Right lung (tissue), 5 donors: ENCODE results near the gene PLXNC1. TPM values are rescaled to one million over a fixed set of nuclear protein-coding genes. Genes with fewer than 3 reads are reported as not detected.

Experiments used
- DNase-seq, 2 donors: peaks; one replicate each; pipeline ENCODE4 v3.0.0-alpha.2; 2013
- polyA plus RNA-seq, 5 donors: library from polyadenylated mRNA; unstranded; fragments of 120-200 nt; gene quantifications; one replicate each; pipeline versions ENCODE4 v1.2.1 to v1.2.3, GENCODE V29; 2013; ENCODE audit warnings: inconsistent platforms in 1 of 5, low replicate concordance in 1 of 5; ENCODE audit not compliant: insufficient read length in 5 of 5, insufficient read depth in 1 of 5

PLXNC1 gene
- polyA plus RNA-seq, 5 donors: 8.1 to 11.7 (median 10.0) TPM

- no peak for DNase-seq
These were observed 32.4 kb downstream of the PLXNC1 start for GRCh38 chr12:94180558-94181296.

DNA sequence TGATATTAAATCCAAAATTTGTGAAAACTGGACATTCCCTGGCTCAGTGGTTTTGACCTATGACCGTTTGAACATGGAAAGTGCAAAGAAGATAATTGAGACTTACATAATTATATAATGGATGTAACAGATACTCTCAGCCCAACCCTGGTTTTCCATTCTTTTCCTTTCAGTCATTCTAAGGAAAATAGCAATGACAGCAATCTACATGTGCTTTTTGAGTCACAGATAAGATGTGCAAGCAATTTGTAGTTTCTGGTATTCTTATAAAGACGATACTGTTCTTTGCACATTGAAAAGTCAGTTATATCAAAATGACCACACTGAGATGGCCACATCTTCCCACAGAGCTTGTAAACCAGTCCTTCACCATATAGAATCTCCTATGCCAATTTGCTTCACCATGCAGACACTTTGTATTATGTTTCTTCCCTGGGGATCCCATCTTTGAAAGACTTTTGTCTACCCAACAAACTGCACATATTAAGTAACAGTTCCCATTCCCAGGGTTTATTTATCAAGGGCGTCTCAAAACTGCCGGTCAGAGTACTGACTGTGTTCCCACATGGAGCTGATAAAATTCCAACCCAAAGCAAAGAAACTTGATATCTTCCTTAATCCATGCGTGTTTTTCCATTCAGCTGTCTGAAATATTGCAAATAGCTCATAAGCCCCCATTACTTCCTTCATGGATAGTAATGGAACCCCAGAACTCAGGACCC lies 34.8 kb downstream of the PLXNC1 start:
- DNase-seq: no peak

GRCh38 chr12:94183708-94184379 lies 35.5 kb downstream of the PLXNC1 start:
- no peak for DNase-seq

- no peak for DNase-seq
These were observed 36.8 kb downstream of the PLXNC1 start for GRCh38 chr12:94184995-94185719.

DNA sequence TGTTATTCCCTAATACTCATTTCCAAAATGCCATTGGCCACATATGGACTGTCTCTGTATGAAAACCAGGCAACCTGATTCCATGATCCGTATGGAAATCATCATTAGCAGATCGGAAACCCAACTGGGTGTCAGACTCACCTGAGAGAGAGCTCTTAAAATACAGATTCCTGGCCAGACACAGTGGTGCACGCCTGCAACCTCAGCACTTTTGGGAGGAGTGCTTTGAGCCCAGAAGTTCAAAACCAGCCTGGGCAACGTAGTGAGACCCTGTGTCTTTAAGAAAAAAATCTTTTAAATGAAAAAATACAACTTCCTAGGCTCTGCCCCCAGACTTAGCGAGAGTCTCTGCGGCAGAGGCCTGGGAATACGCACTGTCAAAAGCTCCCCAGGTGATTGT lies 37.4 kb downstream of the PLXNC1 start:
- no peak for DNase-seq

DNA sequence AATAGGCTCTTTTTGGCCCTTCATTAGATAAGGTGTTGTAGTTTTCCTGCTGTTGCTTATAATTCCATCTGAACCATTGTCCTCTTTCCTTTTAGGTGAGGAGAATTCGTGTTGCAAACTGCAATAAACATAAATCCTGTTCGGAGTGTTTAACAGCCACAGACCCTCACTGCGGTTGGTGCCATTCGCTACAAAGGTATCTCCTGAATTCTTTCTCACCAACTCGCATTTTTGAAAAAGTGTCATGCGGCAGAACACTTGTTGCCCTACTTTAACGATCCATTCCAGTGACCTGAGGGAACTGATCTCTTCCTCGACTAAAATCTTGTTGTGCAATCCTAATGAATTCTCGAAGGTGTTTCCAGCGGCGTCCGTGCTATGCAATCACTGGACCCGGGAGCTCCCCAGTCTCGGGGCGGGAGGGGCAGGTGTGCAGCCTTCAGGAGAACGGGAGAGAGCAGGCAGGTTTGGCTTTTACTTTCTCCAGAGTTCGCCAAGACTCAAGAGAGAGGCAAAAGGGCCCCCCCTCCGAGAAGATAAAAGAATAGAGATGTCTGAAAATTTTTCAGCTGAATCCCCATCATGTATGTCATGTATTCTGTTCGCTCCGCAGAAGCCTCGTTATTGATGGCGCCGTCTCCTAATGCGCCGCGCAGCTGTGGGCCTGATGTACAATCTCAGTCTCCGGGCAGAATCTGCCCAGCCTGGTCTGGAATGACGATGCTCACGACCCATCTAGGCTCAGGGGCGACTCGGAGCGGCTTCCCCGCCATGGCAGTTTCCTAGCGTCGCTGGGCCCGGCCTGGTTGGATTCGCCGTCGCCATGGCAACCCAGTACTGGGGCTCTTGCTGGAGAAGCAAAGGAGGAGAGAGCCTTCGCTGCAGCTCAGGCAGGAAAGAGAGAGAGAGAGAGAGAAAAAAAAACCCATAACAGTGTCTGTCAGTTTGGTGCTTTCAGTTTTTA lies 38.2 kb downstream of the PLXNC1 start:
- peak; percentile 31 to 51 for DNase-seq

GRCh38 chr12:94187361-94187760 lies 39.0 kb downstream of the PLXNC1 start:
- DNase-seq: no peak

DNA sequence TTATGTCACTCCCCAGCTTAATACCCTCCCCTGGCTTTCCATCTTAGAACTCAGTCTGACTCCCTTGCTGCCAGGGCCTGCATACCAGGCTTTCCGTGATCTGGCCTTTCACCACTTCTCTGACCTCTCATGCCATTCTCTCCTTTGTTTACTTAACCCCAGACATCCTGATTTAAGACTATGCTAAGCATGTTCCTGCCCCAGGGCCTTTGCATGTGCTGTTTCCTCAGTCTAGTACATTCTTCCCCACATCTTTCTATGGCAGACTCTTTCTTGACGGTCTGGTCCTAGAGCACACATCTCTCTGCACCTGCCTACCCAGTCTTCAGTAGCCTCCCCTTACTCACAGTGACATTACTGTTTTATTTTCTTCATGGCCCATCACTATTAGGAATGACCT lies 42.2 kb downstream of the PLXNC1 start:
- DNase-seq: no peak

DNA sequence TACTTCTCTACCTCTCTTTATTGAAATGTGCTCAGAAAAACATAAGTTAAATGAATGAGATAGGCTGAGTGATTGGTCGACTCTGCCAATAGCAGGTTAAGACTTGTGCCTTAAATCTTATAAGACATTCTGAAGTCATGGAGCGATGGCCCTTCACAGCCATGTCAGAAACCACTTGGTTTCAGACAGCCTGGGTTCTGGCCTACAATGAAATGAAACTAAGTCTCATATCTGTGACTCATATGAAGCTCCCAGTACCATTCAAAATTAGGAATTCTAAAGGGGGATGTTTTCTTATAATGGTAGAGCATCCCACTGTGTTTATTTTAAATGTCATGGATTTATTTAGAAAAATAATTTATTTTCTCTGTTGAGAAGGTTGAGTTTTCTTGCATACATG lies 42.6 kb downstream of the PLXNC1 start:
- DNase-seq: no peak

GRCh38 chr12:94191811-94192210 lies 43.4 kb downstream of the PLXNC1 start:
- no peak for DNase-seq

- DNase-seq: no peak
These were observed 44.1 kb downstream of the PLXNC1 start for GRCh38 chr12:94192506-94192905.

DNA sequence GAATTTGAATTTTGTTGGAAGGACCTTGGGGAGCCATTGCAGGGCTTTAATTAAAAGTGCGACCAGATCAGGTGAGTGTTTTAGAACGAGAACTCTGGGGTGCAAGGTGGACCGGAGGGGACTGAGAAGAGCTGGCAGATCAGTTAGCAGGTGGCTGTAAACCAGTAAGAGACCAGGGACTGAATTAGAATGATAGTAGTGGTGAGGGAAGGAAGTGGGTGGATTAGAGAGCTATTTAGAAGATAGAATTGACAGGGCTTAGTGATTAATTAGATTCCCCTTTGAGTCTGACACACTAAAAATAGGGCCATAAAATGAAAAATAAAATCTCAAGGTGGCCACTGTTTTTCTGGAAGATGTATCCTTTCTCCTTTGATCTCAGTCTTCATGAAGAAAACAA lies 44.8 kb downstream of the PLXNC1 start:
- DNase-seq: no peak

GRCh38 chr12:94195483-94195882 lies 47.1 kb downstream of the PLXNC1 start:
- no peak for DNase-seq

DNA sequence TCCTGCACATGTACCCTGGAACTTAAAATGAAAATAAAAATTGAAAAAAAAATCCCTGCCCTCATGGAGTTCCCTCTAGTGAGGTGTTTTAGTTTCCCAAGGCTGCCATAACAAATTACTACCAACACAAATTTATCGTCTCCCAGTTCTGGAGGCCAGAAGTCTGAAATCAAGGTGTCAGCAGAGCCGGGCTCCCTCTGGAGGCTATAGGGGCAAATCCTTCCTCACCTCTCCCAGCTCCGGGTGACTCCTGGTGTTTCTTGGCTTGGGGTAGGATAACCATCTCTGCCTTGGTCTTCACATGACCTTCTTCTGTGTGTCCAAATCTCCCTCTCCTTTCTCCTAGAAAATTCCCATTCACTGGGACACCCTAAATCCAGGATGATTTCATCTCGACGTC lies 50.1 kb downstream of the PLXNC1 start:
- DNase-seq: no peak

GRCh38 chr12:94198872-94199271 lies 50.5 kb downstream of the PLXNC1 start:
- DNase-seq: no peak

GRCh38 chr12:94200069-94200468 lies 51.7 kb downstream of the PLXNC1 start:
- DNase-seq: no peak

GRCh38 chr12:94200695-94201094 lies 52.3 kb downstream of the PLXNC1 start:
- no peak for DNase-seq

DNA sequence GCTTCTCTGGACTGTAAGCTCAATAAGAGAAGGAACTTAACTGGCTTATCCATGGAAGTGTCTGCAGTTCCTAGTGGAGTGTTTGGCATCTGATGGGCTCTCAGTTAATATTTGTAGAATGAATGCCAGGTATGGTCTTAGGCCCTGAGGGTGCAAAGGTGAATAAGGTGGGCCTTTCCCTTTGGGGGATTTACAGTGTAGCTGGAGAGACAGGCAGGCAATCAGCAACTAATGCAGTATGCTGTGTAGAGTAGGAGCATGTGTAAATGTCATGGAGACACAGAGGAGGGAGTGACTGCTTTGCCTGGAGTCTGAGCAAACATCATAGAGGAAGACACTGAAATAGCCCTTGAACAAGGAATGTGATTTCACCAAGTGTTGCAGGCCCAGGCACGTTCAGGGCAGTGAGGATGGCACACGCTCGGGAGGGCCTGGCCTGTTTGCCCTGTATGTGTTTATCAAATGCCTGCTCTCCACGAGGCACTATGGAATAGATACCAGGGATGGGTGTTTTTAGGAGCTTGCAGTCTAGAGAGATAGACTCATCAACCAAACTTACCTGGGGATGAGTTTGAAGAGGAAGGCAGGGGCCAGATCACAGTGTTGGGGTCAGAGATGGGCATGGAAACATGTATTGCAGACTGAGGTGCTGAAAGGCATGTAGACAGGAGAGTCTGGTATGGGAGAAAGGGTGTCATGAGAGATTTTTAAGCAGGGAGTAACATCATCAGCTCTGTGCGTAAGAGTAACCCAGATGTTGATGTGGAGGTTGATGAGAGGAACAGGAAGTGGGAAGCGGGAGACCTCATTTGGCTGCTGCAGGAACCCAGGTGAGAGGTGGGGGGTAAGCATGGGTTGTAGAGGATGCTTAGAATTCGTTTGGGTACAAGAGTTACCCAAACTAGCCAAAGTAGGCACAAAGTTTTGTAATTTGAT lies 54.1 kb downstream of the PLXNC1 start:
- DNase-seq: no peak

DNA sequence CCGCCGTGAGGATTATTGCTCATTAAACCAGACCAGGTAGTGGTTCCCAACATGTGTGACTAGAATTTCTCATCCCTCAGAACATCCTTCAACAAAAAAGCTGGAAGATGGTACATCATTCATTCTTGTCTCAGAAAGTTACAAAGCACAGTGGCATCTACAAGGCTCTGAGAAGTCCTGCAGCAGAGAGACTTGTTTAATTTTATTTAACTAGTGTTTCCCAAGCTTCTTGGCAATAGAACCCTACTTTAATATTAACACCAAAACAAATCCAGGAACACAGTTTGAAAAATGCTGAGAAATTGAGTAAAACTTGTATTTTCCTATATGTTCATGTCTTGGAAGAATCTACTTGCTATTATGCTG lies 54.8 kb downstream of the PLXNC1 start:
- DNase-seq: no peak

GRCh38 chr12:94203796-94204195 lies 55.4 kb downstream of the PLXNC1 start:
- no peak for DNase-seq
